Measurements from ENCODE around the gene SERBP1.

- no peak for TF ChIP-seq ZSCAN30 (tag by site-specific recombination; IDR thresholded peaks at IDR 0.05)
- TF ChIP-seq ZNF785 (tag by site-specific recombination; IDR thresholded peaks at IDR 0.05) = no peak
- no peak for TF ChIP-seq CTCF (tag by site-specific recombination; IDR thresholded peaks at IDR 0.05)
- no peak for TF ChIP-seq ZNF530 (tag by site-specific recombination; IDR thresholded peaks at IDR 0.05; ENCODE audit: low read depth)
- TF ChIP-seq SP3 (tag by site-specific recombination; IDR thresholded peaks at IDR 0.05) = no peak
- TF ChIP-seq TCF7L2 (IDR thresholded peaks at IDR 0.05; ENCODE audit: borderline replicate concordance, low read depth, low read length) = no peak
- no peak for TF ChIP-seq ZNF324 (tag by site-specific recombination; IDR thresholded peaks at IDR 0.05)
- TF ChIP-seq KLF10 (tag by site-specific recombination; IDR thresholded peaks at IDR 0.05) = no peak
Measured at GRCh38 chr1:67390041-67390887, 39.9 kb downstream of the SERBP1 start.
